ENCODE results near the gene JAK3.

DNA sequence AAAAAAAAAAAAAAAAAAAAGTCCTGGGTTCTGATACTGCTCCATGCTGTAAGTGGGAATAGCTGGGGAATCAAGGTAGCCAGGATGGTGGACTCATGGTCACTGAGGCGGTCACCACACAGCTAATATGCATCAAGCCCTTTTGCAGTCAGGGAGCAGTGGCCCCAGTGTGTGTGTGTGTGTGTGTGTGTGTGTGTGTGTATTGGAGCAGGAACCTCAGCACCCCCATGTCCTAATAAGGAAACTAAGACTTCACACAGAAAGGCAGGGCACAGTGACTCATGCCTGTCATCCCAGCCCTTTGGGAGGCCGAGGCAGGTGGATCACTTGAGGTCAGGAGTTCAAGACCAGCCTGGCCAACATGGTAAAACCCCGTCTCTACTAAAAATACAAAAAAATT is 40.8 kb downstream of the JAK3 start:
- no peak for TF ChIP-seq POLR2A (IDR thresholded peaks at IDR 0.05)
- no peak for TF ChIP-seq POLR2AphosphoS5 (IDR thresholded peaks at IDR 0.05)
- TF ChIP-seq CTCF (IDR thresholded peaks at IDR 0.05) = no peak
- TF ChIP-seq EP300 (IDR thresholded peaks at IDR 0.05) = no peak

Measured in suprapubic skin (tissue), 4 donors.